KMS-11 (cell line): ENCODE measurements around the gene CPPED1.

ENCODE experiments used
- H2AFZ ChIP-seq: fragments of 200-600 bp; sonication (generic); 2 replicates; pipeline ENCODE4 v1.6.1; 2016; ENCODE audit warnings: antibody characterized with exemption, mixed run types, low read depth
- H3K27ac ChIP-seq: fragments of 200-600 bp; sonication (generic); 2 replicates; pipeline ENCODE4 v1.6.1; 2016; ENCODE audit warnings: mild to moderate bottlenecking, mixed run types
- H3K27me3 ChIP-seq: fragments of 200-600 bp; sonication (generic); 2 replicates; pipeline ENCODE4 v1.6.1; 2017; ENCODE audit warnings: mild to moderate bottlenecking, low read depth, mixed run types, moderate library complexity; ENCODE audit not compliant: insufficient read depth
- H3K36me3 ChIP-seq: fragments of 200-600 bp; sonication (generic); 2 replicates; pipeline ENCODE4 v1.6.1; 2017; ENCODE audit warnings: mild to moderate bottlenecking, mixed run types; ENCODE audit not compliant: insufficient read depth
- H3K4me1 ChIP-seq: fragments of 200-600 bp; sonication (generic); 2 replicates; pipeline ENCODE4 v1.6.1; 2016; ENCODE audit warnings: mild to moderate bottlenecking, low read depth, mixed run types; ENCODE audit not compliant: poor library complexity, severe bottlenecking
- H3K4me2 ChIP-seq: fragments of 200-600 bp; sonication (generic); 2 replicates; pipeline ENCODE4 v1.7.0; 2016; ENCODE audit warnings: mild to moderate bottlenecking, mixed run types
- H3K4me3 ChIP-seq: fragments of 200-600 bp; sonication (generic); IDR thresholded peaks from 2 replicates; pipeline ENCODE4 v1.6.1; 2017; ENCODE audit warnings: low read depth, low read length, mixed read lengths; ENCODE audit not compliant: insufficient read depth
- H3K79me2 ChIP-seq: fragments of 200-600 bp; sonication (generic); 2 replicates; pipeline ENCODE4 v1.6.1; 2016; ENCODE audit warnings: low read depth, mixed run types; ENCODE audit not compliant: insufficient read depth
- H3K9ac ChIP-seq: fragments of 200-600 bp; sonication (generic); 2 replicates; pipeline ENCODE4 v1.6.1; 2016; ENCODE audit warnings: mild to moderate bottlenecking, mixed run types
- H4K20me1 ChIP-seq: fragments of 200-600 bp; sonication (generic); 2 replicates; pipeline ENCODE4 v1.6.1; 2016; ENCODE audit warnings: mild to moderate bottlenecking, mixed run types; ENCODE audit not compliant: insufficient read depth
- CTCF ChIP-seq: fragments of 200-600 bp; sonication (generic); conservative IDR thresholded peaks from 2 replicates; pipeline ENCODE4 v1.6.1; 2017; ENCODE audit warnings: low read depth, mild to moderate bottlenecking, antibody characterized with exemption, low read length, moderate library complexity, mixed read lengths

CPPED1 gene

GRCh38 chr16:12685806-12686205 is 117.9 kb downstream of the CPPED1 start:
- Histone ChIP-seq H3K4me3 (no peak overlapping the region), H3K79me2 (no peaks in the 10 kb centered on the region), H3K4me2 (no peak overlapping the region), H3K9ac (no peak overlapping the region), H4K20me1 (no peaks in the 10 kb centered on the region), H2AFZ (no peak overlapping the region), H3K27me3 (no peaks in the 10 kb centered on the region), H3K4me1 (no peaks in the 10 kb centered on the region), H3K36me3 (no peaks in the 10 kb centered on the region), H3K27ac (no peak overlapping the region)
- TF ChIP-seq CTCF = no peak

DNA sequence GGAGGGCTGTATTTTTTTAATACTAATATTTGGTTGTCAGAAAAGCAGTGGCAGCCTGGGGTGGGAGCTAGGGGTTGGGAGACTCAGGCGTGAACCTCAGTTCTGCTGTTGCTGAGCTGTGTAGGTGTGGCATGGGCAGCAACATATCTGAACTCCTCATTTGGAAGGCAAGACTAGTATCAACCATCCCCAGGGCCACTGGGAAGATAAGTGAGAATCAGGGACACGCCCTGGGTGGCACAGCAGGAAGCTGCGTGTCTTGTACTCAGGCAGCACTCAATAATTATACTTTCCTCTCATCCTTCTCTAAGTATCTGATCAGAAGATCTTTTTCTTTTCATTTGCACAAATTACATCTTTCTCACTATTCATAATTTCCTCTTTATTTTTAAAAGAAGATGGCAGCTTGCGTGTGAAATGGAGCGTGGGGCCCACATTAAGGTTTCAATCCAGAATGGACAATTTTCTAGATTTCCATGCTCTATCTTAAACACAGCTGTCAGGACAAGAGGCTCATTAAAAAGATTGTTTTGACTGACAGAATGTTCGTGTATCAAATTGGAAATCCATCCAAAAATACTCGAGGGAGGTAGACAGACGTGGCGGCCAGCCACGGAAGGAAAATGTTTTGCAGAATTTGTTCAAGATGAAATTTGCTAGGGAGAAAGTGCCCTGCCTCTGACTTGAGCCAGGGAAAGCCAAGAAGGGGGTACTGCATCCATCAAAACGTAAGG is 121.1 kb downstream of the CPPED1 start:
- Histone ChIP-seq H3K27me3 (no peaks in the 10 kb centered on the region), H3K36me3 (no peaks in the 10 kb centered on the region), H3K9ac (no peak overlapping the region), H3K27ac (no peak overlapping the region), H3K79me2 (no peaks in the 10 kb centered on the region), H2AFZ (no peak overlapping the region), H4K20me1 (no peaks in the 10 kb centered on the region), H3K4me2 (no peak overlapping the region), H3K4me1 (no peaks in the 10 kb centered on the region), H3K4me3 (no peak overlapping the region)
- TF ChIP-seq CTCF = no peak

- Histone ChIP-seq H3K9ac (no peak overlapping the region), H4K20me1 (no peaks in the 10 kb centered on the region), H3K4me3 (no peak overlapping the region), H3K27me3 (no peaks in the 10 kb centered on the region), H3K79me2 (no peaks in the 10 kb centered on the region), H2AFZ (no peak overlapping the region), H3K27ac (no peak overlapping the region), H3K4me1 (no peaks in the 10 kb centered on the region), H3K36me3 (no peaks in the 10 kb centered on the region), H3K4me2 (no peak overlapping the region)
- no peak for TF ChIP-seq CTCF
Measured at GRCh38 chr16:12681653-12682052, 122.0 kb downstream of the CPPED1 start.

GRCh38 chr16:12680531-12680930 is 123.2 kb downstream of the CPPED1 start:
- no peaks in the 10 kb centered on the region for H3K4me1 ChIP-seq
- TF ChIP-seq CTCF = no peak
- no peaks in the 10 kb centered on the region for H3K79me2 ChIP-seq
- no peak overlapping the region for H2AFZ ChIP-seq
- no peaks in the 10 kb centered on the region for H3K36me3 ChIP-seq
- H3K4me2 ChIP-seq = no peak overlapping the region
- no peaks in the 10 kb centered on the region for H3K27me3 ChIP-seq
- no peaks in the 10 kb centered on the region for H4K20me1 ChIP-seq
- no peak overlapping the region for H3K27ac ChIP-seq
- no peak overlapping the region for H3K9ac ChIP-seq
- no peak overlapping the region for H3K4me3 ChIP-seq
